H1 (cell line): ENCODE data around the gene RERE. TPM values are rescaled to one million over a fixed set of nuclear protein-coding genes. Genes with fewer than 3 reads are reported as not detected.

Experiments
- GABPA ChIP-seq: IDR thresholded peaks from 2 replicates; pipeline ENCODE4 v1.6.1; 2011; ENCODE audit warnings: mild to moderate bottlenecking, low read length, moderate library complexity, borderline replicate concordance; ENCODE audit not compliant: insufficient read depth
- JUN ChIP-seq: IDR thresholded peaks from 2 replicates; pipeline ENCODE4 v1.6.1; 2011; ENCODE audit warnings: low read depth, mild to moderate bottlenecking, improper control_type of control experiment, low read length
- polyA plus RNA-seq, 7 experiments: library from polyadenylated mRNA; depleted of rRNA in 3 of 7; stranded (reverse) in 5 of 7; unstranded in 2 of 7; fragments of >200 nt in 5 of 7; fragments of 200-250 nt in 2 of 7; gene quantifications; 1 replicate in 5 of 7; 2 replicates in 1 of 7; 4 replicates in 1 of 7; pipeline versions ENCODE4 v1.2.1 to v1.2.3, GENCODE V29; 2011 to 2013; ENCODE audit warnings: missing spikeins in 2 of 7, mixed read lengths in 2 of 7
- total RNA-seq: library from RNA; stranded (reverse); fragmentation: NEBNext Ultra II Directional; extraction: Animal tissue kit (Norgen Biotek cat#: 25700); gene quantifications from 2 replicates; pipeline ENCODE4 v1.2.1, GENCODE V29; 2021

The RERE gene
- total and polyA plus RNA-seq, 2 of the 8 experiments (the other 6 are each of a cell fraction or from before 2014, with no cell fraction given), result 15.3 to 142 TPM

DNA sequence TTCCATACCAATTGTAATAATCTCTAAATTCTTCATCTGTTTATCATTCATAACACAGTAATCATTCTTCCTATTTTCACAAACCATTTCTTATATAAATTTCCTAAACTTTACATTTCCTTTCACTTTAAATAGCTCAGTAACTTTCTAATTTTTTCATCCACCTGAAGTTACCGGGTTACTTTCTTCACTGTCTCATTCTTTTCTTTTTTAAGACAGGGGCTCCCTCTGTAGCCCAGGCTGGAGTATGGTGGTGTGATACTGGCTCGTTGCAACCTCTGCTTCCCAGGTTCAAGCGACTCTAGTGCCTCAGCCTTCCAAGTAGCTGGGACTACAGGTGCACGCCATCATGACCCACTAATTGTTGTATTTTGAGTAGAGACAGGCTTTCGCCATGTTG is 41.3 kb downstream of the RERE start (continued):
- TF ChIP-seq GABPA (no peak), JUN (no peak)
